ENCODE measurements around the gene MTSS2.

The MTSS2 gene, protein sequence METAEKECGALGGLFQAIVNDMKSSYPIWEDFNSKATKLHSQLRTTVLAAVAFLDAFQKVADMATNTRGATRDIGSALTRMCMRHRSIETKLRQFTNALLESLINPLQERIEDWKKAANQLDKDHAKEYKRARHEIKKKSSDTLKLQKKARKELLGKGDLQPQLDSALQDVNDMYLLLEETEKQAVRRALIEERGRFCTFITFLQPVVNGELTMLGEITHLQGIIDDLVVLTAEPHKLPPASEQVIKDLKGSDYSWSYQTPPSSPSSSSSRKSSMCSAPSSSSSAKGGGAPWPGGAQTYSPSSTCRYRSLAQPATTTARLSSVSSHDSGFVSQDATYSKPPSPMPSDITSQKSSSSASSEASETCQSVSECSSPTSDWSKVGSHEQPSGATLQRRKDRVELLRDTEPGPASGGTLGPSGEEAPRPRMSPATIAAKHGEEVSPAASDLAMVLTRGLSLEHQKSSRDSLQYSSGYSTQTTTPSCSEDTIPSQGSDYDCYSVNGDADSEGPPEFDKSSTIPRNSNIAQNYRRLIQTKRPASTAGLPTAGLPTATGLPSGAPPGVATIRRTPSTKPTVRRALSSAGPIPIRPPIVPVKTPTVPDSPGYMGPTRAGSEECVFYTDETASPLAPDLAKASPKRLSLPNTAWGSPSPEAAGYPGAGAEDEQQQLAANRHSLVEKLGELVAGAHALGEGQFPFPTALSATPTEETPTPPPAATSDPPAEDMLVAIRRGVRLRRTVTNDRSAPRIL

DNA sequence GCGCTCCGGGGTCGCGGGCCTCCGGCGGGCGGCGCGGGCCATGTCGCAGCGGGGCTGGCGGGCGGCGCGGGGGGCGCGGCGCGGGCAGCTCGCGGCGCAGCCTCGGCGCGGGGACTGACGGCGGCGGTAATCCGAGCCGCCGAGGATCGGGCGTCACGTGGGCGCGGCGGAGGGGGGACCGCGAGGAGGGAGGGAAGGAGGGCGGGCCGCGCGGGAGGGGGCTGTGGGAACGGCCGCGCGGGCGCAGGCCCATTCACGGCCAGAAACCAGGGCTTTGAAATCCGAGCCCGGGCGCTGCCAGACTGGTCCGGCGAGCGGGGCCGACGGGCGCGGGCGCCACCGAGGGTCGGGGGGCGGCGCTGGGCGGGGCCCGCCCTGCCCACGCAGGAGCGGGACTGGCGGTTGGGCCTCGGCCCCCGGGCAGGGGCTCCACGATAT lies at the start of gene MTSS2:
MTSS2 (minus strand) TSS at position 116 of the 438 bp plus-strand sequence. CDS start 262 bp downstream, outside the sequence.
- in situ Hi-C loops (cut with MboI; ENCODE audit: low sequenced_read_pairs): no loop called here

DNA sequence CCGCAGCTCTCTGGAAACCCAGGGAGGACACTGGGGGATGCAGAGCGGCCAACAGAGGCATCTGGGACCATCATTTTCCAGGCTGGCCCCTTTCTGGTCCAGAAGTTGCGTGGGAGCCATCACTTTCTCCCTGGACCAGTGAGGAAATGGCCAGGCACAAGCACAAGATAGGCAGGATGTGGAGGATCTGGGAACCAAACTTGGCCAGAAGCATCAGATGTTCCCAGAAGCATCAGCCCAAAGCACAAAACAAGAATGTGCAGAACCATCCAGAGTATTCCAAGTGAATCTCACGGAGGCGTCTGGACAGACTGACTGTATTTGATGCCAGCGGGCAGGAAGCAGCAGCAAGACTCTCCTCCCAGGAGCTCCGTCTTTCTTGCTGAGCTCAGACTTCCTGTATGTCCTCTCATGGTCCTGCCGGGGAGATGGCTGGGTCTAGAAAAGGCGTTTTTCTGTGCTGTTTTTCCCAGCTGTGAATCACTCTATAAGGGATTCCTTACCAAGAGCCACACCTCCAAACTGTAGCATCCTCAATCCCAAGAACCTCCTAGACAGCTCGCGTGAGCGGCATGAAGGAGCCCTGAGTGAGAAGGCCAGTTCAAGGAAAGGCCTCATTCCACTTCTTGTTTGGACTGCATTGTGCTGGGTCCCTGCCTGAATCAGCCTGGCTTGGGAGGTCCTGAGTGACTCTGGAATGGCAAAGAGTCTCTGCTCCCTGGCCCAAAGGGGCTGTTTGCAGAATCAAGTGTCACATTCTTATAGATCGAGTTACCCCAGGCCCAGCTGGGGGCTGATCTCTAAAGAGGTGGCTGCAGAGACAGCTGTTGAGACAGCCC lies 49.5 kb upstream of the MTSS2 start:
- in situ Hi-C loops (cut with MboI; ENCODE audit: low sequenced_read_pairs): no loop called here

DNA sequence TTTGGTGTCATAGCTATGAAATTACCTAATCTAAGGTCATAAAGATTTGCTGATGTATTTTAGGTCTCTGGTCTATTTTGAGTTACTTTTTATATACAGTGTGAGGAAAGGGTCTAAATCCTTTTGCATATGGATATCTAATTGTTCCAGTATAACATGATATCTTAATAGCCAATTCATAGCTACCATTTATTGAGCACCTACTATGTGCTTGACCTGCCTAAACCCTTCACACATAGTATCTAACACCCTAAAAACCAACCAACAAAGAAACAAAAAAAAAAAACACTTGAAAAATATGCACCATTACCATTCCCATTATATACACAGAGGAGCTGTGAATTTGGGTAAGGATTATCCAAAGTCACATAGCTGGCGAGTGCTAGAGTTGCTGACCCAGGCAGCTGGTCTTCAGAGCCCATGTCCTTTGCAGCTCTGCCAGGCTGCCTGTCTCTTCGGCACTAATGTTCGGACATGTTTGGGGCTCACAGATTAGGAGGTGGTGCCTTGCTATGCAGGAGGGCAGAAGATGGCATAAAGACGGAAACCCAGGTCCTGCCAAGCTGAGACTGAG lies 48.8 kb upstream of the MTSS2 start:
- in situ Hi-C loops (cut with MboI; ENCODE audit: low sequenced_read_pairs): no loop called here

DNA sequence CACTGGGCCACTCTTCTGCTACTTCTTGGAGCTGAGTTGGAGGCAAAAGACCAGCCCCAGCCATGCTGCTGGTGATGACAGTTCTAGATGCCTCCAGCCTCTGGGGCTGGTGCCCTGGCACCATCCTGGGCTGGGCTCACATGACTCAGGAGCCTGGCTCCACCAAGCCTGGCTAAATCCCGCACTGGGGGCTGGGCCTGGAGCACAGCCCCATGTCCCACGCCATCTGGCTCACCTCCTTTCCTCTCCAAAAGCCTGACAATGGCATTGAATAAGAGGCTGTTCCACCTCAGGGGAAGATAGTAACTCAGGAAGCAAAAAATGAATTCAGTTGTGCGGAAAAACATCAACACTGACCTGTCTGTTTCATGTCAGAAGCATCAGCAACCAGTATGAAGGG lies 45.1 kb upstream of the MTSS2 start:
- in situ Hi-C loops (cut with MboI; ENCODE audit: low sequenced_read_pairs): no loop called here

DNA sequence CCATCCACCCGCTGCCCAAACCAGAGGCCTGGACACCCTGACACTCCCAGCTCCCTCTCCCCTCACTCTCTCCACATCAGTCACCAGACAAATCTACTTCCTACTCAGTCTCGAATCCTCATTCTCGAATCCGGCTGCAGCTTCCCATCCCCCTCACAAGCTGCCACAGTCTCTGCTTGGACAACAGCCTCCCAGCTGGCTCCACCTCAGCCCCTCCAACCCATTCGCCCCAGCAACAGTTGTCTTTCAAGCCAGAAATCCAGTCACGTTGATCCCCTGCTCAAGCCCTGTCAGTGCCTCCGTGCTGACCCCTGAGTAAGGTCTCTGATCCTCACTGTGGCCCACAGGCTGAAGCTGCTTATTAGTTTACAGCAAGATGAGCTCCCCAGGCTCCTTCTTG lies 44.2 kb upstream of the MTSS2 start:
- in situ Hi-C loops (cut with MboI; ENCODE audit: low sequenced_read_pairs): no loop called here

DNA sequence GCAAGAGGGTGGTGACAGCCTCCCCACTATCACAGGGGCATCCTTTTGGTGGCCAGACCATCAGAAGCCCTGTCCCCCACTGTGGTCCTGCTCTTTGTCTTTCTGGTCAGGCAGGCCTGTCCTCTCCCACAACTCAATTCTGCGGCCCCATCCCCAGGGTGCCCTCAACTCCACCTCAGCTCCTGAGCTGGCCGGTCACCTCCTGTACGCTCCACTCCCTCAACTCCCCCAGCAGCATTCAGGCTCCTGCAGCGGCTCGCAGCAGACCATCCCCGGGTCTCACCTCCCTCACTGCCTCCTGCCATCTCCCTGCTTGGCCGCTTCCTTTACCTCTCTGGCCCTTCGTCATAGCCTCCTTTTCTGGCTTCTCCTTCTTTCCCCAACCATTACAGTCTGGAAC lies 43.4 kb upstream of the MTSS2 start:
- in situ Hi-C loops (cut with MboI; ENCODE audit: low sequenced_read_pairs): no loop called here

DNA sequence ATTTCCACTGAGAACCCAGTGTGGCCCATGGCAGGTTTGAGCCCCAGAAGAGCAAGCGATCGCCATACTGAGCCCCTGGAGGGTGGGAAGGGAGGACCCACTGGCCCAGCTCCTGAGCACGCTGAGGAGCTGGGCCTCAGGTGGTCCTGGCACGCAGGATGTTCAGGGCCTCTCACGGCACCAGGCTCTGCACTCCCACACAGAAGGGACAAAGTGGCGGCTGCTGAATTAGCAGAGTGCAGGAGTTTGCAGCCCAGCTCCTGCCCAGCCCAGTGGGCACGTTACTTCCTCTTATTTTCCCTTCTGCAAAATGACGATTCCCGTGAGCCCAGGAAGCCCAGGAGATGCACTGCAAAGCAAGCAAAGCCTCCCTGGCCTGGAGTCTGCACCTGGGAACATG lies 42.3 kb upstream of the MTSS2 start:
- in situ Hi-C loops (cut with MboI; ENCODE audit: low sequenced_read_pairs): no loop called here

DNA sequence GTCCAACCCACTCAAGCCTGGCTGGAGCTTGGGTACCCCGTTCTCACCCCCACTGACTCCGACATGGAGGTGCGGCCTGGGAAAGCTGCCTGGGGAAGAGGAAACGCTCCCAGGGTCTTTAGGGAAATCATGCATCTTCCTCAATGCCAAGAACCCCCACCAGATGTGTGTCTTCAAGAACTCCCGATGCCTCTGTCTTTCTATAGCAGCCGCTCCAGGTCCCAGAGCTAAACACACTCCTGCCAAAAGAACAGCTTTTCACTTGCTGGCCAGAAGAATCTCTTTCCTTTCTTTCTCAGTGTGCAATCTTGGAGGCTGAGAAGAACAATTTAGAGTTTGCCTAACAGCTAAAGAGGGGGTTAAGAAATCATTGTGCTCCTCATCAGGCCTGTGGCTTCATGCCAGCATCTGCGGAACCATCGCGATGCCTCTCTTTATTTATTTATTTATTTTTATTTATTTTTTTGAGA lies 41.1 kb upstream of the MTSS2 start:
- in situ Hi-C loops (cut with MboI; ENCODE audit: low sequenced_read_pairs): no loop called here

DNA sequence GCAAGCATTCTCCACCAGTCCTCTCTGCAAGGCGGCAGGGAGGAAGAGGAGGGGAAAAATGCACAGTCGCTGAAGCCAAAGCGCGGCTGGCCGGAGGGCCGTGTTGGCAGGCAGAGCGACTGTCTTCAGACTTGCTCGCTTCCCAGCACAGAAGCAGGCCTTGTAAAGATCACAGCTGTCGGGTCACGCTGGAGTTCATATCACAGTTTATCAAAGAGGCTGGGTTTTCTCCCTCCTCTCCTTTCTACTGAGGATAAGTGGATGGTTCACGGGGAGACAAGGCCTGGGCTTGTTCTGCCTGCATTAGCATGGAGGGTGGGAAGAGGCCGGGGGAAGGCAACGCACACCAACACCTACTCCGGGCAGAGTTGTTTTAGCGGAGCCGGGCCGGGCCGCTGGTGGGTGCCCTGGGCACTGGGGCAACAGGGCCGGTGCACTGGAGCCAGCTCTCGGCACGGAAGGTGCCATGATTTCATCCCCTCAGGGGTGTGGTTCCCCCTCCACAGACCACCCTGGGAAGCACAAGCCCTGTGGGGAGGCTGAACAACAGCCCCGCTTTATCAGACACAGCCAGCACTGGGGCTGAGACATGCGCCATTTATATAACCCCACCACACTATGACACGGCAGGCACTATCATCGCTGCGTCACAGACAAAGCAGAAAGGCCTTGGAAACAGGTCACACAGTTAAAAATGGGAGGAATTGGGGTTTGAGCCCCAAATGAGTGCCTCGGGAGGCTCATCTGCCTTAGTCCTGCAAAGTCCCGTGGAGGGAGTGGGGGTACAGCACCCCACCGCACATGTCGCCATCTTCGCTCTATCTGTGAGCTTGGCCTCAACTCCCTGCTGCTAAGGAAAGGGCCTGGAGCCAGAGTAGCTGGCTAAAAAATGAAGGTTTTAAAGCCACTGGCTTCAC lies 40.3 kb upstream of the MTSS2 start:
- in situ Hi-C loops (cut with MboI; ENCODE audit: low sequenced_read_pairs): no loop called here

DNA sequence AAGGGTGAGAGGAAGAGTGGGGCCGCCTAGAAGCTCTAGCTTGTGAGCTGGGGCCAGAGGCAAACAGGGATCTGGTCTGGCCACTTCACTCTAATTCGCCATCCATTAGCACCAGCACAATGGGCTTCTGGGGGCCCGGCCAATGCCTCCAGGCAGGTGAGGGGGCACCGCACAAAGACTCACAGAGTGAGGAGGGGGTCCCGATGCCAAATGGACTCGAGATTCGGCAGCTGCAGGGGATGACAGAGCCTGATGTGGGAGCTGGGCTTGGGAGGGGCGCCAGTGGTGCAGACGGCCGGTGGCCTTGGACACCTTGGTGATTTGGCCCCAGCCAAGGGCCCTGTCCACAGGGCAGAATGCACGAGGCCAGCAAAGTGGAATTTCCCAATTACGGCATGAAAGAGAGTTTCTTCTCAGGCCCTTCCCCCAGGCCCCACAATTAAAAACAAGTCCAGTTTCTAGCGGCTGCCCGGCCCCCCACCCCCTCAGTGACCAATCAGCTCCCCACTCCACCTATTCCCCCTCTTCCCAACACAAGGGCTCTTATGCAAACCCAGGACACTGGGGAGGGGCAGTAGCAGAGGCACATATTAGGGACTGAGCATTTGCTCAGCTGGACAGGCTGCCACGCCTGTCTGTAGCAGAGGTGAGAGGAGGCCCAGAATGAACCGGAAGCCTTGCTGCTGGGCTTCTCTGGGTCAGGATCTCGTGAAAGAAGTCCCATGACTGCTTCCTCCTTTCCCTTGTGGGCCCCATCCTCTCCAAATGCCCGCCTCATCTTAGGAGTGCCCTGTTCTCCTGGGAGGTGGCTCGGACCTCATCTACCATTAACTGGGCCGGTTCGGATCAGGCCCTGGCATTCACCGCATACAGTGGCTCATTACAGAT lies 39.4 kb upstream of the MTSS2 start:
- in situ Hi-C loops (cut with MboI; ENCODE audit: low sequenced_read_pairs): no loop called here

DNA sequence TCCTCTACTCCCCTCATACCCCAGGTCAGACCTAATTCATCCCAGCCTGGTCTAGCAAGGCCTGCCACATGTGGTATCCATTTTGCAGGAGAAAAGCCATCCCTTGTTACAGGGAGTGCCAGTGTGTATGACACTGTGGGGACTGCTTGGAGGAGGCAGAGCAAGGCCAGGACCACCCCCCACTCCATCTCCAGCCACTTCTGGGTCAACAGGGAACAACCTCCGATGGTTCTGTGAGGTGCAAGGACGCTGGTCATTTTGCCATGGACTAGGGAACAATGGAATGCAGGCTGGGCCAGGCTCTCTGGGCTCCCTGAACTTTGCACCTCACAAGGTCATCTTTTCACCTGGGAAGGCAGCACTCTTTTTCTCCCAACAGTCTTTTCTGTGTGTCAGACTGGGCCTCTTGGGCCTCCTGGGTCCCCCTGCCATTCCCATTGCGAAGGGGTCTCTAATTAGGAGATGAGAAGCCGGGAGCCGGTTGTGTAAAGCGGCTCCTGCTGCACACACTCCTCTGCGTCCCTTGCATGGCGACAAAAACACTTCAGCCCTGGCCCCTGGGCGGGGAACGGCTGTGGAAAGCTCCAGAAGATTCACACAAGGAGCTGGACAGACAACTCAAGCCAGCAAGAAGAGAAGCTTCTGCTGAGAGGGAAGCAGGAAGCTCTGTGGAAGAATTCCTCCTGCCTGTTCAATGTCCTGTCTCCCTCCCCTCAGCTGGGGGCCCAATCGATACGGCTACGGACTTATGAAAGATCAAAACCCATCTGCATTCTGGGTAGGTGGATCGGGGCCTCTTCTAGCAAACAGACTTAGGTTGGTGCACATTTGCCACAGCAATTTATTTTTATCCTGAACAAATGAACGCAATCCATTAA lies 38.5 kb upstream of the MTSS2 start:
- in situ Hi-C loops (cut with MboI; ENCODE audit: low sequenced_read_pairs): no loop called here

DNA sequence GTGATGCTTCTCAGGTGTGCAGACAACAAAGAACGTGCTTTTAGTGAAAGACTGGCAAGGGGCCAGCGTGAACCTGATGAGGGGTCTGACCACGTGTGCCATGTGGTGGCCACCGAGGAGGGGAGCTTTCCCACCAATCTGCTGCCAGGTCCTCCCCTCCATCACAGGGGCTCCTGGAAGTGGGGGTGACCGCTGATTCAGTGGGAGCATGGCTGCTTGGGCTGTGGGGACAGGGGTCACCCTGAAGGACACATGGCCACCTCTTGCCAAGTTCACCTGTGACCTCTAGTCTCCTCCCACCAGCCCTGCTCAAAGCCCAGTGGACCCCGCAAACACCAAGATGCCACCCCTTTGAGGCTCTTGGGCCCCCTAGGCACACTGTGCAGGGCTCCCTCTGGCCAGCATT lies 37.9 kb upstream of the MTSS2 start:
- in situ Hi-C loops (cut with MboI; ENCODE audit: low sequenced_read_pairs): no loop called here

DNA sequence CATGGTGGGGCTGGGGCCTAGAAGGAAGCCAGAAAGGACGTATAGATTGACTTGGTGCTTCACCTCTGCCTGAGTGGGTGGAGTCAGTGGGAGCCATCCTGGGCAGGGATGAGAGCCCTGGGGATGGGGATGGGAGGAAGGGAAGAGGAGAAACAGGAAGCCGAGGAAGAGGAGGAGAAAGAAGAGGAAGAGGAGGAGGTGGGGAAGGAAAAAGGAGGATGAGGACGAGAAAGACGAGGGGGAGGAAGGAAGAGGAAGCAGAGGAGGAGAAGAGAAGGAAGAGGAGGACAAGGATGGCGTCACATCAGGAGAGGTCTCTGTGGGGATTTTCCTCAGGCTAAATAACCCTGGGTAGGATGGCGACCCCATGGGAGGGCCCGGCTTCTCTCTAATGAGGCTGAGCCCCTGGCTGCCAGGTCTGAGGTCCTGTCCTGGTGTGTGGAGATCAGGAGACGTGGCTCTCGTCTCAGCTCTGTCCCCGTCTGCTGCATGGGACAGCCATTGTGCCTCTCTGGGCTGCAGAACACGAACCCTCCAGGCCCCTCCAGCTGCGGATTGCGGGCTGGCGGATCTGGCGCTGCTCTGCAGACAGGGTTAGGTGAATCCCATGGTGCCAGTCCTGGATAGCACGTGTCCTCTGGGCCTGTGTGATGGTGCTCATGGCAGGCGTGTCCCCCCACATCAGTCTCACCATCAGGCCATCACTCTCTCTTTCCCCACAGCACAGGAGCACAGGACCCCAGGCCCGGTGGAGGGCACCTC lies 35.5 kb upstream of the MTSS2 start:
- in situ Hi-C loops (cut with MboI; ENCODE audit: low sequenced_read_pairs): no loop called here

DNA sequence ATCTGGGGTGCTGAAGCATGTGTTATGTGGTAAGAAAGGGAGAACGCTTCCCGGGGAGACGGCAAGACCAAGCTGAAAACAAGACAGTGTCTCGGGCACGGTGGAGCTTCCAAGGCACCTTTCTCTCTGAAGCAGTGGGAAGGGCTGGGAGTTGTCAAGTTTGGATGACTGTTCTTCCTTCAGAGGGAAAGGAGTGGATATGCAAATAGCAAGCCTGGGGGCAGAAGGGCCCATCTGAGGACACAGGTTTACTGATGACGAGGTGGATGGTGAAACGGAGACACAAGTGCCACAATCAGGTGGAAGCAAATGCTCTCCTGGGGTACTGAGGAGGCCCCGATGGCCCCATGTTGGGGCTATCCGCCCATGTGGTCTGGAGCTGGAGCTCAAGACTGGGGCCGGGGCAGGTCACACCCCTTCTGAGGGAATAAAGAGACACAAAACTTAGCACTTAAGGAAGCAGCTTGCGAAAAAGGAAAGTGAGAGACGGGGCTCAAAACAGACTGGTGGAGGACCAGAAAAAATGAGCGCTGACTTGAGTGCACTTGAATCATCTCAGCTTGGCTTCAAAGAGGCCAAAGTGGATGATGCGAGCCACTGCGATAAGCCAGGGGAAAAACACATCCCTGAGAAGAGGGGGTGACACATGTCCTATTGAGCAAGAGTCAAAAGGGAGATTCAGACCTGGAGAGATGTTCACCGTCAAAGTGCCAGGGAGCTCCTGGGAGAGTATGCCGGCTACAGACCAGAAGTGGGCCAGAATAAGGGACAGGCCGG lies 34.8 kb upstream of the MTSS2 start:
- in situ Hi-C loops (cut with MboI; ENCODE audit: low sequenced_read_pairs): no loop called here

DNA sequence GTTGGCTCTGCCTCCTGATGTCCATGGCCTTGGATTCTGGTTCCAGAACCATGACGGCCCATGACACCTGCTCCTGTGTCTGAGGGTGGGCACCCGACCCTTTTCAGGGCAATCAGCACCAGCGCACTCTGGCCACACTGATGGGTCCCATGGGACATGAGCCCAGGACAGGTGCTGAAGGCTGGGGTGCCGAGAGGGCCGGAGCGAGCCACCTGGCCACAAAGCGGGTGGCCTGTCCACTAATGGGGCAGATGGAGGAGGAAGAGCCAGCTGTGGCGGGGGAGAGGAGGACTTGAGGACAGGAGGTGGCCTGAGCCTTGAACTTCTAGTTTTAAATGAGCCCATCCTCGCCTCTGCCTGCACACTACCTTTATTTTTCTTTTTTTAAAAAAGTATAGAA lies 31.2 kb upstream of the MTSS2 start:
- in situ Hi-C loops (cut with MboI; ENCODE audit: low sequenced_read_pairs): no loop called here

DNA sequence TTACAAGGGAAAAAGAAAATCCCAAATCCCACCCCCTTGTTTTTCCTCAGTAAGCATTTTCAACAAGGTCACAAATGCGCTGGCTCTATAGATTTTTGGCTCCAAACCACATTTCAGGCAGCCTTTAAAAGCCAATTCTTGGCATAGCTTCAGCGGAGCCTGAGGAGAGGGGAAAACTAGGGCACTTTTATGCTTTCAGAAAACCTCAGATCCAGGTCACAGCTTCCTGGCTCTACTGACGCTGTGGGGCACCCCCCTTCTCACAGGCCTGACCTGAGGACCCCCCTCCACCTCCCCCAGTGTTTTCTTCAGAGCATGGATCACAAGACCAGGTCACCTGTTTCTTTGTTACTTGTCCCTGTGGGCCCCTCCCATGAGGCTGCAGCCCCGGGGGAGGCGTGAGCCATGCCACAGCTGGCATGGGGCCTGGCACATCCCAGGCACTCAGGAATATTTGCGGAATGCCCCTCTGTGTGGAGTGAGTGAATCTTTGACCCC lies 30.1 kb upstream of the MTSS2 start:
- in situ Hi-C loops (cut with MboI; ENCODE audit: low sequenced_read_pairs): no loop called here

Measured in HL-60/S4 (cell line).